ENCODE measurements around the gene ZBBX. TPM values are rescaled to one million over a fixed set of nuclear protein-coding genes. Genes with fewer than 3 reads are reported as not detected.

The ZBBX gene
- total and polyA plus RNA-seq, 5 experiments from 2014 or later, result not detected

- no peaks in the 10 kb centered on the region for H3K4me1 Mint-ChIP-seq
- no peaks in the 10 kb centered on the region for H3K27me3 Mint-ChIP-seq
- no peak for DNase-seq
- no peak for ATAC-seq
- peaks cover 0 to 9% (median 0%) of the 10 kb centered on the region in 9 donors for H3K9me3 Mint-ChIP-seq
- H3K4me3 Mint-ChIP-seq, result no peak overlapping the region
- POLR2A ChIA-PET, result no interaction called here
- H3K36me3 Mint-ChIP-seq, result no peaks in the 10 kb centered on the region
- no peak overlapping the region for H3K27ac Mint-ChIP-seq
These were observed 79.9 kb downstream of the ZBBX start for GRCh38 chr3:167300207-167300606.

- DNase-seq, result no peak
- H3K27me3 Mint-ChIP-seq, result peaks cover 0 to 4% (median 0%) of the 10 kb centered on the region in 5 donors
- H3K4me3 Mint-ChIP-seq, result no peak overlapping the region
- POLR2A ChIA-PET, result no interaction called here
- ATAC-seq, result no peak
- H3K4me1 Mint-ChIP-seq, result no peaks in the 10 kb centered on the region
- no peaks in the 10 kb centered on the region for H3K36me3 Mint-ChIP-seq
- no peak overlapping the region for H3K27ac Mint-ChIP-seq
- peaks cover 0 to 15% (median 1%) of the 10 kb centered on the region in 9 donors for H3K9me3 Mint-ChIP-seq
These were observed 90.7 kb downstream of the ZBBX start for GRCh38 chr3:167289435-167289834.

GRCh38 chr3:167288737-167289136, 91.4 kb downstream of the ZBBX start:
- DNase-seq (no peak), ATAC-seq (no peak)
- Mint-ChIP-seq H3K4me1 (no peaks in the 10 kb centered on the region), H3K27me3 (peaks cover 0 to 4% (median 0%) of the 10 kb centered on the region in 5 donors), H3K9me3 (peaks cover 0 to 15% (median 0%) of the 10 kb centered on the region in 9 donors), H3K27ac (no peak overlapping the region), H3K4me3 (no peak overlapping the region), H3K36me3 (no peaks in the 10 kb centered on the region)
- POLR2A ChIA-PET, result no interaction called here

- H3K36me3 Mint-ChIP-seq, result no peaks in the 10 kb centered on the region
- peaks cover 0 to 4% (median 0%) of the 10 kb centered on the region in 5 donors for H3K27me3 Mint-ChIP-seq
- POLR2A ChIA-PET, result no interaction called here
- H3K27ac Mint-ChIP-seq, result no peak overlapping the region
- no peak for ATAC-seq
- no peak overlapping the region for H3K4me3 Mint-ChIP-seq
- no peak for DNase-seq
- H3K9me3 Mint-ChIP-seq, result peaks cover 0 to 12% (median 0%) of the 10 kb centered on the region in 9 donors
- no peaks in the 10 kb centered on the region for H3K4me1 Mint-ChIP-seq
These were observed 92.8 kb downstream of the ZBBX start for GRCh38 chr3:167287308-167287707.

GRCh38 chr3:167274141-167274874, 105.8 kb downstream of the ZBBX start:
- no peak for ATAC-seq
- Mint-ChIP-seq H3K4me3 (no peak overlapping the region), H3K27me3 (no peaks in the 10 kb centered on the region), H3K27ac (no peak overlapping the region), H3K4me1 (no peaks in the 10 kb centered on the region), H3K36me3 (no peaks in the 10 kb centered on the region), H3K9me3 (peaks cover 0 to 11% (median 5%) of the 10 kb centered on the region in 9 donors)
- POLR2A ChIA-PET, result no interaction called here
- no peak for DNase-seq

- no peak for ATAC-seq
- H3K4me3 Mint-ChIP-seq, result no peak overlapping the region
- no peak for DNase-seq
- H3K27me3 Mint-ChIP-seq, result no peaks in the 10 kb centered on the region
- no peak overlapping the region for H3K27ac Mint-ChIP-seq
- no peaks in the 10 kb centered on the region for H3K36me3 Mint-ChIP-seq
- POLR2A ChIA-PET, result no interaction called here
- no peaks in the 10 kb centered on the region for H3K4me1 Mint-ChIP-seq
- peaks cover 0 to 10% (median 3%) of the 10 kb centered on the region in 9 donors for H3K9me3 Mint-ChIP-seq
These were observed 127.1 kb downstream of the ZBBX start for GRCh38 chr3:167253037-167253436.

GRCh38 chr3:167251678-167252077, 128.4 kb downstream of the ZBBX start:
- no peaks in the 10 kb centered on the region for H3K4me1 Mint-ChIP-seq
- peaks cover 0 to 1% (median 0%) of the 10 kb centered on the region in 5 donors for H3K27me3 Mint-ChIP-seq
- H3K9me3 Mint-ChIP-seq, result peaks cover 0 to 6% (median 2%) of the 10 kb centered on the region in 9 donors
- no peak overlapping the region for H3K27ac Mint-ChIP-seq
- DNase-seq, result no peak
- no peak overlapping the region for H3K4me3 Mint-ChIP-seq
- POLR2A ChIA-PET, result no interaction called here
- no peaks in the 10 kb centered on the region for H3K36me3 Mint-ChIP-seq
- ATAC-seq, result no peak

- H3K36me3 Mint-ChIP-seq, result no peaks in the 10 kb centered on the region
These were observed 133.8 kb downstream of the ZBBX start for GRCh38 chr3:167246252-167246651.

GRCh38 chr3:167241048-167241845, 138.8 kb downstream of the ZBBX start:
- no peak for DNase-seq
- peaks cover 0 to 4% (median 2%) of the 10 kb centered on the region in 9 donors for H3K9me3 Mint-ChIP-seq

More at GRCh38 chr3:167246252-167246651, 133.8 kb downstream of the ZBBX start:
- ATAC-seq (no peak), DNase-seq (no peak)
- no peak overlapping the region for H3K4me3 Mint-ChIP-seq
- no peak overlapping the region for H3K27ac Mint-ChIP-seq
- H3K9me3 Mint-ChIP-seq, result peaks cover 0 to 4% (median 2%) of the 10 kb centered on the region in 9 donors
- H3K4me1 Mint-ChIP-seq, result no peaks in the 10 kb centered on the region
- peaks cover 0 to 3% (median 0%) of the 10 kb centered on the region in 5 donors for H3K27me3 Mint-ChIP-seq
- POLR2A ChIA-PET, result no interaction called here

GRCh38 chr3:167228135-167228534, 152.0 kb downstream of the ZBBX start:
- no peak overlapping the region for H3K4me3 Mint-ChIP-seq
- POLR2A ChIA-PET, result no interaction called here
- ATAC-seq (no peak), DNase-seq (no peak)
- H3K36me3 Mint-ChIP-seq, result no peaks in the 10 kb centered on the region
- H3K27ac Mint-ChIP-seq, result no peak overlapping the region
- no peaks in the 10 kb centered on the region for H3K4me1 Mint-ChIP-seq
- no peaks in the 10 kb centered on the region for H3K27me3 Mint-ChIP-seq
- H3K9me3 Mint-ChIP-seq, result peaks cover 0 to 17% (median 2%) of the 10 kb centered on the region in 9 donors

More at GRCh38 chr3:167241048-167241845, 138.8 kb downstream of the ZBBX start:
- no peak for ATAC-seq
- no peaks in the 10 kb centered on the region for H3K36me3 Mint-ChIP-seq
- H3K27ac Mint-ChIP-seq, result no peak overlapping the region
- no peaks in the 10 kb centered on the region for H3K4me1 Mint-ChIP-seq
- H3K27me3 Mint-ChIP-seq, result peaks cover 0 to 3% (median 0%) of the 10 kb centered on the region in 5 donors
- no peak overlapping the region for H3K4me3 Mint-ChIP-seq
- POLR2A ChIA-PET, result no interaction called here

GRCh38 chr3:167225821-167226220, 154.3 kb downstream of the ZBBX start:
- POLR2A ChIA-PET, result no interaction called here
- Mint-ChIP-seq H3K27ac (no peak overlapping the region), H3K9me3 (peaks cover 0 to 21% (median 2%) of the 10 kb centered on the region in 9 donors), H3K36me3 (no peaks in the 10 kb centered on the region), H3K27me3 (no peaks in the 10 kb centered on the region), H3K4me1 (no peaks in the 10 kb centered on the region), H3K4me3 (no peak overlapping the region)
- ATAC-seq (no peak), DNase-seq (no peak)

- Mint-ChIP-seq H3K4me1 (no peaks in the 10 kb centered on the region), H3K27ac (no peak overlapping the region), H3K4me3 (no peak overlapping the region), H3K9me3 (peaks cover 0 to 39% (median 7%) of the 10 kb centered on the region in 9 donors), H3K27me3 (peaks cover 0 to 3% (median 0%) of the 10 kb centered on the region in 5 donors), H3K36me3 (no peaks in the 10 kb centered on the region)
- ATAC-seq (no peak), DNase-seq (no peak)
- POLR2A ChIA-PET, result no interaction called here
These were observed 171.1 kb downstream of the ZBBX start for GRCh38 chr3:167209011-167209410.

- Mint-ChIP-seq H3K9me3 (peaks cover 0 to 9% (median 0%) of the 10 kb centered on the region in 9 donors), H3K27me3 (peaks cover 0 to 3% (median 0%) of the 10 kb centered on the region in 5 donors), H3K4me1 (no peaks in the 10 kb centered on the region), H3K36me3 (no peaks in the 10 kb centered on the region), H3K27ac (no peak overlapping the region), H3K4me3 (no peak overlapping the region)
- DNase-seq (no peak), ATAC-seq (no peak)
- POLR2A ChIA-PET, result no interaction called here
These were observed 177.0 kb downstream of the ZBBX start for GRCh38 chr3:167203062-167203461.

Data from naive thymus-derived CD8-positive, alpha-beta T cell (primary cell).